ENCODE results near the gene ACACB. TPM values are rescaled to one million over a fixed set of nuclear protein-coding genes. Genes with fewer than 3 reads are reported as not detected.

The ACACB gene
- total RNA-seq, 2 donors from 2014 or later = 6.8 to 12.7 TPM

DNA sequence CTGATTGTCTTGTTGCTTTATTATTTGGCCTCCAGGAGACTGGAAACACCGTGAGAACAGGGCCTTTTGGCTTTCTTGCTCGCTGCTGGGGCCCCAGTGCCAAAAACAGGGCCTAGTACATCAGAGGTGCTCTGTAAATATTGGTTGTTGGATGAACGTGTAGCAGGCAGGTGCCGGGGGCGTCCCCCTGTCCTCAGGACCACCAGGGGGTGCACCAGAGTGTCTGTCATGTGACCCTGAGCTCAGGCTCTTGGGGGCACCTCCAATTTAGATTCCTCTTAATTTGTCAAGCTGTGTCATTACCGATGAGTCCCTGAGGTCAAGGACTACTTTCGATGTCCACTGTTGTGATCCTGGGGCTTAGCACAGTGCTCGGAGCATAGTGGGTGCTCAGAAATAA is 87.1 kb downstream of the ACACB start:
- H3K4me1 ChIP-seq (ENCODE audit: control insufficient read depth, insufficient read depth, low read length) = no peaks in the 10 kb centered on the region
- Mint-ChIP-seq H3K36me3 (ENCODE audit: low read depth) (peaks cover 16% of the 10 kb centered on the region), H3K27ac (no peak overlapping the region)

DNA sequence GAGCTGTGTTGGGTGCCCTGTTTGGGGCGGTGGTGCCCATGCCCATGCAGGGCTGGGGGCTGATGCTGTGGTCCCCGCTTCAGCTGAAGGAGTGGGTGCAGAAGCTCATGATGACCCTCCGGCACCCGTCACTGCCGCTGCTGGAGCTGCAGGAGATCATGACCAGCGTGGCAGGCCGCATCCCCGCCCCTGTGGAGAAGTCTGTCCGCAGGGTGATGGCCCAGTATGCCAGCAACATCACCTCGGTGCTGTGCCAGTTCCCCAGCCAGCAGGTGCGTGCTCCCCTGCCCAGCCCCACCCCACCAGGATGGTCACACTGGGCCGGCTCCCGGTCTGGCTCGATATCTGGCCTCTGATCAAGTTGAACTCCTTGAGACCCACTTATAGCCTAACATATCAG is 92.7 kb downstream of the ACACB start:
- Mint-ChIP-seq H3K27me3 (ENCODE audit: insufficient read depth) (no peaks in the 10 kb centered on the region), H3K36me3 (ENCODE audit: low read depth) (peaks cover 8% of the 10 kb centered on the region), H3K27ac (no peak overlapping the region), H3K9me3 (peaks cover 2% of the 10 kb centered on the region), H3K4me1 (no peaks in the 10 kb centered on the region), H3K4me3 (no peak overlapping the region)
- Histone ChIP-seq H3K27me3 (ENCODE audit: control insufficient read depth, insufficient read depth, low read length, poor library complexity, severe bottlenecking) (no peaks in the 10 kb centered on the region), H3K27ac (ENCODE audit: low read depth, low read length) (no peak overlapping the region), H3K4me3 (ENCODE audit: low read length) (no peak overlapping the region), H3K9me3 (ENCODE audit: control insufficient read depth, low read length) (no peaks in the 10 kb centered on the region), H3K4me1 (ENCODE audit: control insufficient read depth, insufficient read depth, low read length) (no peaks in the 10 kb centered on the region), H3K9ac (ENCODE audit: extremely low read depth, low read length, poor library complexity, severe bottlenecking) (no peak overlapping the region), H3K36me3 (ENCODE audit: control insufficient read depth, insufficient read depth, low read length) (no peaks in the 10 kb centered on the region)
- TF ChIP-seq, protein P1, sequence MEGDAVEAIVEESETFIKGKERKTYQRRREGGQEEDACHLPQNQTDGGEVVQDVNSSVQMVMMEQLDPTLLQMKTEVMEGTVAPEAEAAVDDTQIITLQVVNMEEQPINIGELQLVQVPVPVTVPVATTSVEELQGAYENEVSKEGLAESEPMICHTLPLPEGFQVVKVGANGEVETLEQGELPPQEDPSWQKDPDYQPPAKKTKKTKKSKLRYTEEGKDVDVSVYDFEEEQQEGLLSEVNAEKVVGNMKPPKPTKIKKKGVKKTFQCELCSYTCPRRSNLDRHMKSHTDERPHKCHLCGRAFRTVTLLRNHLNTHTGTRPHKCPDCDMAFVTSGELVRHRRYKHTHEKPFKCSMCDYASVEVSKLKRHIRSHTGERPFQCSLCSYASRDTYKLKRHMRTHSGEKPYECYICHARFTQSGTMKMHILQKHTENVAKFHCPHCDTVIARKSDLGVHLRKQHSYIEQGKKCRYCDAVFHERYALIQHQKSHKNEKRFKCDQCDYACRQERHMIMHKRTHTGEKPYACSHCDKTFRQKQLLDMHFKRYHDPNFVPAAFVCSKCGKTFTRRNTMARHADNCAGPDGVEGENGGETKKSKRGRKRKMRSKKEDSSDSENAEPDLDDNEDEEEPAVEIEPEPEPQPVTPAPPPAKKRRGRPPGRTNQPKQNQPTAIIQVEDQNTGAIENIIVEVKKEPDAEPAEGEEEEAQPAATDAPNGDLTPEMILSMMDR (conservative IDR thresholded peaks at IDR 0.05) = no peak
- 96 to 98% methylated on average over 6 to 14 of the region's 14 CpGs for WGBS, 2 experiments (ENCODE audit: insufficient coverage in 1 of 2, insufficient read length in 1 of 2)
- no peak for DNase-seq

More for the DNA sequence above, 87.1 kb downstream of the ACACB start:
- H3K4me1 Mint-ChIP-seq = no peaks in the 10 kb centered on the region
- no peak overlapping the region for H3K9ac ChIP-seq (ENCODE audit: extremely low read depth, low read length, poor library complexity, severe bottlenecking)
- H3K27me3 Mint-ChIP-seq (ENCODE audit: insufficient read depth) = no peaks in the 10 kb centered on the region
- TF ChIP-seq, protein P1 (conservative IDR thresholded peaks at IDR 0.05) = no peak
- no peaks in the 10 kb centered on the region for H3K9me3 Mint-ChIP-seq
- H3K4me3 Mint-ChIP-seq = no peak overlapping the region
- no peaks in the 10 kb centered on the region for H3K27me3 ChIP-seq (ENCODE audit: control insufficient read depth, insufficient read depth, low read length, poor library complexity, severe bottlenecking)
- no peak overlapping the region for H3K27ac ChIP-seq (ENCODE audit: low read depth, low read length)
- no peak overlapping the region for H3K4me3 ChIP-seq (ENCODE audit: low read length)
- no peak for DNase-seq
- H3K9me3 ChIP-seq (ENCODE audit: control insufficient read depth, low read length) = no peaks in the 10 kb centered on the region
- WGBS, 2 experiments (ENCODE audit: insufficient coverage in 1 of 2, insufficient read length in 1 of 2) = 95% methylated on average over 8 of the region's 8 CpGs; no CpG with 5 or more reads in 1 of the 2 experiments
- no peaks in the 10 kb centered on the region for H3K36me3 ChIP-seq (ENCODE audit: control insufficient read depth, insufficient read depth, low read length)

DNA sequence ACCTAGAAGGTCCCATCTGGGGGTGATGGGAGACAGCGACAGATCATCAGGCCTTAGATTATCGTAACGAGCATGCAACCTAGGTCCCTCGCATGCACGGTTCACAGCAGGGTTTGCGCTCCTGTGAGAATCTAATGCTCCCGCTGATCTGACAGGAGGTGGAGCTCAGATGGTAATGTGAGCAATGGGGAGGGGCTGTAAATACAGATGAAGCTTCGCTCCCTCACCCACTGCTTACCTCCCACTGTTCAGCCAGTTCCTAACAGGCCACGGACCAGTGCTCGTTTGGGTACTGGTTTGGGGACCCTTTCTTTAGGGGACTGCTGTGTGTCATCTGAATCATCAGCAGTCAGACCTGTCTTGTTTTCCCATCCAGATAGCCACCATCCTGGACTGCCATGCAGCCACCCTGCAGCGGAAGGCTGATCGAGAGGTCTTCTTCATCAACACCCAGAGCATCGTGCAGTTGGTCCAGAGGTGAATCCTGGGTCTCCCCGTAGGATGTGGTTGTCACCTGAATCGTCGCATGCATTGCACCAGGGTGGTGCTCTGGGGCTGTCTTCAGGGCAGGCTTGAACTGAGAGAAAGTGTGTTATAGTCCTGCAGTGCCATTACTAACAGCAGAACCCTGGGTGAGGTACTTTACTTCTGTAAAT is 96.2 kb downstream of the ACACB start:
- H3K4me3 Mint-ChIP-seq = no peak overlapping the region
- H3K4me3 ChIP-seq (ENCODE audit: low read length) = no peak overlapping the region
- H3K9me3 ChIP-seq (ENCODE audit: control insufficient read depth, low read length) = no peaks in the 10 kb centered on the region
- H3K27me3 ChIP-seq (ENCODE audit: control insufficient read depth, insufficient read depth, low read length, poor library complexity, severe bottlenecking) = no peaks in the 10 kb centered on the region
- H3K27me3 Mint-ChIP-seq (ENCODE audit: insufficient read depth) = no peaks in the 10 kb centered on the region
- H3K9me3 Mint-ChIP-seq = peaks cover 2% of the 10 kb centered on the region
- H3K27ac ChIP-seq (ENCODE audit: low read depth, low read length) = no peak overlapping the region
- H3K4me1 Mint-ChIP-seq = no peaks in the 10 kb centered on the region
- H3K4me1 ChIP-seq (ENCODE audit: control insufficient read depth, insufficient read depth, low read length) = no peaks in the 10 kb centered on the region
- H3K36me3 ChIP-seq (ENCODE audit: control insufficient read depth, insufficient read depth, low read length) = no peaks in the 10 kb centered on the region
- 94% methylated on average over 15 to 16 of the region's 16 CpGs for WGBS, 2 experiments (ENCODE audit: insufficient coverage in 1 of 2, insufficient read length in 1 of 2)
- DNase-seq = no peak
- no peak overlapping the region for H3K27ac Mint-ChIP-seq
- TF ChIP-seq, protein P1 (conservative IDR thresholded peaks at IDR 0.05) = no peak
- peaks cover 8% of the 10 kb centered on the region for H3K36me3 Mint-ChIP-seq (ENCODE audit: low read depth)
- H3K9ac ChIP-seq (ENCODE audit: extremely low read depth, low read length, poor library complexity, severe bottlenecking) = no peak overlapping the region
